NCI-H1930 (cell line): ENCODE measurements around the gene RELA.
"Not testable (repeated sequence)": the region's sequence is repeated elsewhere in the genome, so short reads cannot be mapped to it uniquely, and the experiment has no call there.

ENCODE experiments used
- DNase-seq, 2 experiments: peaks; one replicate each; lab custom pipeline; 2025; lab: John Stamatoyannopoulos, UW

The RELA gene

DNA sequence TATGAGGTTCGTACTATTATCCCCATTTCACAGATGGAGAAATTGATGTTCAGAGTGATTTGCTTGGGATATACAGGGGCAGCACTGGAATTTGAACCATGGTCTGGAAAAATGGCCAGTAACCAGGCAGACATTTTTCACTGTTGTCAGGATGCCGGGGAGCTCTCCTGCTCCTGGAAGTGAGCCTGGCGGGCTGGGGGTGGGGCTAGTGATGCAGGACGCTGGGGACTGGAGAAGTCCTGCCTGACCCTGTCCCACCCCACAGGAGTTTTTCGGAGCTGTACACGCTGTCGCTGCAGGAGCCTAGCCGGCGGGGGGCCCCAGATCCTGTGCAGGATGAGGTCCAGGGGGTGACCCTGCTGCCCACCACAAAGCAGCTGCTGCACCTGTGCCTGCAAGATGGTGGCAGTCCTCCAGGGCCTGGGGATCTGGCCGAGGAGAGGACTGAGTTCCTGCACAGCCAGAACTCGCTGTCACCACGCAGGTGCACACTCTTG lies 13.7 kb downstream of the RELA start:
- no peak for DNase-seq

DNA sequence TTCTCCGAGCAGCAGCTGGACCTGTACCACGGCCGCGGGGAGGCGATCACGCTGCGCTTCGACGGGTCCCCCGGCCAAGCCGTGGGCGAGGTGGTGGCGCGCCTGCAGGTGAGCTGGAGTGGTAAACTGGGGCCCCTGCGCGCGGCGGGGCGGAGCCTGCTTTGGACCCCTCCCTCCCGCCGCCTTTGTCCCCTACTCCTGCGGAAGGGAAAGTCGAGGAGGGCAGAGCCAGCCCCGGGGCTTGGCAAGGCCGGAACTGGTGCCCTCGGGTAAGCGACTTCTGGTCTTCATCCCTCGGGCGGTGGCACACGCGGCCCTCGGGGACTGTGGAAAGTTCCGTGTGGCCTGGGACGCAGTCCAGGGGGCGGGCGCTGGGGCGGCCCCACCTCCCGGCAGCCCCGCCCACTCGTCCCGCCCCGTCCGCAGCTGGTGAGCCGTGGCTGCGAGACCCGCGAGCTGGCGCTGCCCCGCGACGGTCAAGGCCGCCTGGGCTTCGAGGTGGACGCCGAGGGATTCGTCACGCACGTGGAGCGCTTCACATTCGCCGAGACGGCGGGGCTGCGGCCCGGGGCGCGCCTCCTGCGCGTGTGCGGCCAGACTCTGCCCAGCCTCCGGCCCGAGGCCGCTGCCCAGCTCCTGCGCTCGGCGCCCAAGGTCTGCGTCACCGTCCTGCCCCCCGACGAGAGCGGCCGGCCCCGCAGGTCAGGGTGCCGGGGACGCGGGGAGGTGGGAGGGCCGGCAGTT lies 15.6 kb downstream of the RELA start:
- peak; percentile 40 to 65 for DNase-seq

DNA sequence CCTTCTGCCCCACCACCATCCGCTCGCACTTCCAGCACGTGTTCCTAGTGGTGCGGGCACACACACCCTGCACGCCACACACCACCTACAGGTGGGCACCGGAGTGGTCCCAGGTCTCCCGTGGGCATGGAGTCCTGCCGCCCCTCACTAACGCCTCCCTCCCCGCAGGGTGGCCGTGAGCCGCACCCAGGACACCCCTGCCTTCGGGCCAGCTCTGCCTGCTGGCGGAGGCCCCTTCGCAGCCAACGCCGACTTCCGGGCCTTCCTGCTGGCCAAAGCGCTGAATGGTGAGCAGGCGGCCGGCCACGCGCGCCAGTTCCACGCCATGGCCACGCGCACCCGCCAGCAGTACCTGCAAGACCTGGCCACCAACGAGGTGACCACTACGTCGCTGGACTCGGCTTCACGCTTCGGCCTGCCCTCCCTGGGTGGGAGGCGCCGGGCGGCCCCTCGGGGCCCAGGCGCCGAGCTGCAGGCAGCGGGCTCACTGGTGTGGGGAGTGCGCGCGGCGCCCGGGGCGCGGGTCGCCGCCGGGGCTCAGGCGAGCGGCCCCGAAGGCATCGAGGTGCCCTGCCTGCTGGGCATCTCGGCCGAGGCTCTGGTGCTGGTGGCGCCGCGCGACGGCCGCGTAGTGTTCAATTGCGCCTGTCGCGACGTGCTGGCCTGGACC lies 16.3 kb downstream of the RELA start:
- no peak for DNase-seq

DNA sequence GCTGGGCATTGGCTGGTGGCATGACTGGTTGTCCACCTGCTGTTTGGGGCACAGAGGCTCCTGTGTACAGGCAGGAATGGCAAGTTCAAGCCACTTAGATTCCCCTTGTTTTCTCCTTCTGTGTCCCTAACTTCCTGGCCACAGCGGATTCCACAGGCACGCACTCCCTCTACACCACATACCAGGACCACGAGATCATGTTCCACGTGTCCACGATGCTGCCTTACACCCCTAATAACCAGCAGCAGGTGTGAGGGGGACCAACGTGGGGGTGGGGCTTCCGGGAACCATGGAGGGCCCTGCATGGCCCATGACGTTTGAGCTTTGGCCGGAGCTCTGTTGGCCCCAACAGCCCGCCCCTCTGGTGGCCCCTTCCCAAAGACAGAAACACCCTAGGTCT lies 17.0 kb downstream of the RELA start:
- DNase-seq, result no peak

DNA sequence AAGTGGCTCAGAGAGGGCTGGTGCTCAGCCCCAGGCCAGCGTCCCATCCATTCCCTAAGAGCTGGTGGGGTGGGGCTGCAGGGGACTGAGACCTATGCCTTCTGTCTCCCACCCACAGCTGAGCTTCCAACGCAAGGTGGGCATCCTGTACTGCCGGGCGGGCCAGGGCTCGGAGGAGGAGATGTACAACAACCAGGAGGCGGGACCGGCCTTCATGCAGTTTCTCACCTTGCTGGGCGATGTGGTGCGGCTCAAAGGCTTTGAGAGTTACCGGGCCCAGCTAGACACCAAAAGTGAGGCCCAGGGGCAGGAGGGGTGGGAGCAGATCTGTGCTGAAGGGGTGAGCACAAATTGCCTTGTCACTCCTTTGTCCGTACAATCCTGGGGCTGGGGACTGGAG lies 17.9 kb downstream of the RELA start:
- no peak for DNase-seq

DNA sequence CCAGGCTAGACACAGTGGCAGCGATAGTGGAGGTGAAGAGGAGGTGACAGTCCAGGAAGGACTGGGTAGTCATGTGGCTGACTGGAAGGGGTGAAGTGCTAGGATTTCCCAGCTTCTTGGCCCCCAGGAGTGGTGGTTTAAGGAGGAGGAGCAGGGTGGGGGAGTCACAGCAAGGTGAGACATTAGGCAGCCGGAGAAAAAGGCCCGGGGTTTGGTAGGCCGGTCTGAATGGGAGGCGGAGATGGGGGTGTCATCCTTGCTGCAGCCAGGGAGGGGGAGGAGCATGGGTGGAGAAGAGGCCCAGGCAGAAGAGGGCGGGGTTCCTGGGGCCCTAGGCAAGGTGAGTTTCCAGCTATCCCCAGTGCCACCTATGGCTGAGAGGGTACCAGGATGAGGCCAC lies 18.7 kb downstream of the RELA start:
- no peak for DNase-seq

DNA sequence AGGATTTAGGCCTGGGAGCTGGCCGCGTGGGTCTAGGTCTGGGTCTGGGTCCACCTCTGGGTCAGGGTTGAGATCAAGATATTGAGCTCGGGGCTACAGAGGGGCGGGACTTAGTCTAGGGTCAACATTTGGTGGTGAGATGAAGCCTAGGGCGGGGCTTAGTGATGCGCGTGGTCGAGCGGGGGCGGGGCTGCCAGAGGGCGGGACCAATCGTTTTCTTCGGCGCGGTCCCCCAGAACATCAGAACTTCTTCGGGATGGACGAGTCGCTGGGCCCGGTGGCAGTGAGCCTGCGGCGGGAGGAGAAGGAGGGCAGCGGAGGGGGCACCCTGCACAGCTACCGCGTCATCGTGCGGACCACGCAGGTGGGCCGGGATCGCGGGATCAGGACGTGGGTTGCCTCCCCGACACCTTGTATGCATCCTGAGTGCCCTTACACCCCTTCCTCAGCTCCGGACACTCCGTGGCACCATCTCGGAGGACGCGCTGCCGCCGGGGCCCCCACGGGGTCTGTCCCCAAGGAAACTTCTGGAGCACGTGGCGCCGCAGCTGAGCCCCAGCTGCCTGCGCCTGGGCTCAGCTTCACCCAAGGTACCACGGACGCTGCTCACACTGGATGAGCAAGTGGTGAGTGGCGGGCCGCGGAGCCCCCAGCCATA lies 20.6 kb downstream of the RELA start:
- DNase-seq, result no peak

DNA sequence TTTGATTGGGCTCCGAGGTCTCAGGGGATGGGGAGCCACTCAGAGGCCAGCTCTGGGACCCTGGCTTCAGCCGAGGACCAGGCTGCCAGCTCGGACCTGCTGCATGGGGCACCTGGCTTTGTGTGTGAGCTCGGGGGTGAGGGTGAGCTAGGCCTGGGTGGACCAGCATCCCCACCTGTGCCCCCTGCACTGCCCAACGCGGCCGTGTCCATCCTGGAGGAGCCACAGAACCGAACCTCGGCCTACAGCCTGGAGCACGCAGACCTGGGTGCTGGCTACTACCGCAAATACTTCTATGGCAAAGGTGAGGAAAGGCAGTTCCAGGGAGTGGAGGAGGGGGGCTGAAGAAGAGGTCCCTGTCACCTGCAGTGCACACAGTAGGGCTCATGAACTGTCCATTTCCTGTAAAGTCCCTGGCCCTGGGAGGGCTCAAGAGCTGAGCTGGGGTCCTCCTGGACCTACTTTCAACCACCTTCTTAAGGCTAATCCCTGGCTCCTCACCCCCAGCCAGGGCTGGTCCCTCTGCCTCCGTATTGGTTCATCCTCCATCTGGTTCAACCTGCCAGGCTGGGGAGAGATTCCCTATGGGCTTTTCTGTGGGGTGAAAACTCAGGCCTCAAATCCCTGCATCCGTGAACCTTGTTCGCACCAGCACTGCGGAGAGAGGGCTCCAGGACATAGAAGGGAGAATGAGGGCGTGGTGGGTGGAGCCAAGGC lies 21.3 kb downstream of the RELA start:
- DNase-seq, result no peak

DNA sequence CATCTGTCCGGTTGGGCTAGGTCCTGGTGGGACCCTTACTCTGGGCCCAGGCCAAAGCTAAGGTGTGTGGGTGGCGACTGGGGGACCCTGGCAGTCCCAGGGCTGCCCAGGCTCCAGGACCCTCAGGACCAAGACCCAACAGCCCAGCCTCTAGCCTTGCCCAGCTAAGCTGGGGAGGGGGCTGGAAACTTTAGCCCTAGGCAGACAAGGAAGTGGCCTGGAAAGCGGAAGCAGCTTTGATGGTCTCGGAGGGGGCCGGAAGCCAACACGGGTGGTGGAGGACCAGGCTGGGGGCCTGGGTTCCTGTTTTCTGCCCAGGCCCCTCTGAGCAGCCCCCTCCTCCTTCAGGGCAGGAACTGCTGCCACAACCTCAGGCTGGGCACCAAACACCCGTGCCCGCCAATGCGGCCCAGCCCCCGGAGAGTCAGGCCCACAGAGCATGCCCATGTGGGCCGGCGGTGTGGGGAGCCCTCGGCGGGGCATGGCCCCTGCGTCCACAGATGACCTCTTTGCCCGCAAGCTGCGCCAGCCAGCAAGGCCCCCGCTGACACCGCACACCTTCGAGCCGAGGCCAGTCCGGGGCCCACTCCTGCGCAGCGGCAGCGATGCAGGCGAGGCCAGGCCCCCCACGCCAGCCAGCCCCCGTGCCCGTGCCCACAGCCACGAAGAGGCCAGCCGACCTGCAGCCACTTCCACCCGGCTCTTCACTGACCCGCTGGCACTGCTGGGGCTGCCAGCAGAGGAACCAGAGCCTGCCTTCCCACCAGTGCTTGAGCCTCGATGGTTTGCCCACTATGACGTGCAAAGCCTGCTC lies 22.0 kb downstream of the RELA start:
- no peak for DNase-seq

DNA sequence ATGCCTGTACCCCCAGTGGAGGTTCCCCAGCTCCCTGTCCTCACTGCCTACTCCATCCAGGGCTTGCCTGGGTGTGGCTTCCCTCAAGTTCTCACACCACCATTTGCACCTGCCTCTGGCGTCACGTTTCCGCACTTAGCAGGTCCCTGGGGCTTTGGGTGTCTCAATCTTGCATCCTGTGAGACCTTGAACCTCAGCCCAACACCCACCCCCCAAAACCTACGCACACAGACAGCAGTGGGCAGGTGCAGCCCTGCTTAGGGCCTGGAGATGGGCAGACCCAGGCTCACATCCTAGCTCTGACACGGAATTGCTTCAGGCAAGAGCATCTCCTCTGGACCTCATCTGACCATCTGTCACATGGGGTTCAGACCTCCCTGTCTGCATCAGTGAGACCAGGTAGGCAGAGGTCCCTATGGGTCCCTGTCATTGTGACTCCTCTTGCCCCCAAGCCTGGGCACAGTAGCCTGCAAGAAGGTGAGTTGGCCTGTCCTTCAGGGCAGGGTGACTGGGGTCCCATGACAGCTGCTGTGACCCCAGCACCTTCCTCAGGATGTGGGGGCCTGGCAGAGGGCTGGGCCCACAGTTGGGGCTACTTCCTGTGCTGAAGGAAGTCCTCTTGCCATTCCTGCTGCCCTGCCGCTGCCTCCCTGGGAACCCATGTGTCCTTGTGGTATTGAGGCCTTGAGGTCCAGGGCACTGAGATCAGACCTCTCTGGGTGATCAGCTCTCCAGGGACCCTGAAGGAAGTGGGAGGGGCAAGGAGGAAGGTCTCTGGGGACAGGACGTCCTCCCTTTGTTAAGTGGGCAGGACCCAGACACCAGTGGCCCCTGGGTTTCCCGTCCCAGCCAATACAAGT lies 22.9 kb downstream of the RELA start:
- no peak for DNase-seq

DNA sequence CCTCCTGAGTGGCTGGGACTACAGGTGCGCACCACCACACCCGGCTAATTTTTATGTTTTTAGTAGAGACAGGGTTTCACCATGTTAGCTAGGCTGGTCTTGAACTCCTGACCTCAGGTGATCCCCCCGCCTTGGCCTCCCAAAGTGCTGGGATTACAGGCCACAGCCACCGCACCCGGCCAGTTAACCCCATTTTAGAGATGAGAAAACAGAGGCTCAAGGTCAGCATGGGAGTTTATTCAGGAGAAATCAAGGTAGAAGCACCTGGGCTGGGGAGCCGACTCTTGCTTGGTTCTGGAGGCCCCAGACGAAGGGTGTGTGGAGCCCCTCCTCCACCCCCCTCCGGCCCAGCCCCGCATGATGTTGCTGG lies 23.5 kb downstream of the RELA start:
- DNase-seq, result not testable (repeated sequence)

DNA sequence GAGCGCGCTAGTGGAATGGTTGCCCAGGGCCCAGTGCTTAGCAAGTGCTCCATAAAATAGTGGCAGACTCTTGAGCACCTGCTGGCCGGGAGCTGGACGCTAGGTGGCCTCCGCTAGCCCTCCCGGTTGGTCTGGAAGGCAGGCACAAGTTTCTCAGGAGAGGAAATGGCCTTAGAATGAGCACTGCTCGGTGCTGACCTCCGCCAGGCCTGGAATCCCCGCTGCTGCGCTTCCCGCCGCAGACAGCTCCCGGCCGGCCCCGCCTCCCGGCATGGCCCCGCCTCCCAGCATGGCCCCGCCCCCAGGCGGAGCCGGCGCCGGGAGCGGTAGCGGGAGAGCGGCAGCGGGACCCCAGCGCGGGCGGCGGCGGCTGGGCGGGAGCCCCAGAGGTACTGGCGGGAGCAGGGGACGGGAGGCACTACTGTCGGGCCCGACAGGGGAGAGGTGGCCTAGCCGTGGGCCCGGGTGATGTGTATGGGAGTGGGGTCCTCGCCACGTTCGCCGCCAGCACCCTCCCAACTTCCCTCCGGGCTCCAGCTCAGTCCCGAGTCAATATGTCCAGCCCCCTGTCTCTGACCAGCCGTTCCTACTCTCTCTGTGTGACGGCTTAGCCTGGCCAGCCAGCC lies 24.8 kb downstream of the RELA start, which contains the start of gene SIPA1:
Gene SIPA1 (plus strand): TSS at position 308 of the 626 bp plus-strand sequence. CDS start 2,821 bp downstream, outside the sequence.
- DNase-seq, result peak; percentile 50 to 69

DNA sequence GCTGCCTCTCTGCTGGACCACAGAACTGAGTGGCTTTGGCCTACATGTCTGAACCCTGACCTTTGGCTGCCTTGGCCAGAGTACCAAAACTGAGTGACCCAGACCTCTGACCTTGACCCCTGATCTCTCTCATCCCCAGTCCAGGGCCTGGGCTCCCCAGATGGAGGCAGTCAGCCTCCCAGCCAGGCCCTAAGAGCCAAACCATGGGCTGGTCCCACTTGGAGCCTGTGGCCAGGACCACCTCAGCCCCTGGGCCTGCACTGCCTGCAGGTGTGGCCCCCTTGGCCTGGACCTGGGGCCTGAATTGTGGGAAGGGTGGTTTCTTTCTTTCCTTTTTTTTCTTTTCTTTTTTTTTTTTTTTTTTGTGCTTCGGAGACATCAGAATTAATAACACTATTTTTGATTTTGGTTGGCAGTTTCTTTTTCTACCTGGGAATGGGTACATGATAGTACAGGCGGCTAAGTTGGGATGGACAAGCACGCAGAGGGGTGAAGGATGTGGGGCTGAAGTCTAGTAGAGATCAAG lies 25.6 kb downstream of the RELA start:
- DNase-seq, result no peak

DNA sequence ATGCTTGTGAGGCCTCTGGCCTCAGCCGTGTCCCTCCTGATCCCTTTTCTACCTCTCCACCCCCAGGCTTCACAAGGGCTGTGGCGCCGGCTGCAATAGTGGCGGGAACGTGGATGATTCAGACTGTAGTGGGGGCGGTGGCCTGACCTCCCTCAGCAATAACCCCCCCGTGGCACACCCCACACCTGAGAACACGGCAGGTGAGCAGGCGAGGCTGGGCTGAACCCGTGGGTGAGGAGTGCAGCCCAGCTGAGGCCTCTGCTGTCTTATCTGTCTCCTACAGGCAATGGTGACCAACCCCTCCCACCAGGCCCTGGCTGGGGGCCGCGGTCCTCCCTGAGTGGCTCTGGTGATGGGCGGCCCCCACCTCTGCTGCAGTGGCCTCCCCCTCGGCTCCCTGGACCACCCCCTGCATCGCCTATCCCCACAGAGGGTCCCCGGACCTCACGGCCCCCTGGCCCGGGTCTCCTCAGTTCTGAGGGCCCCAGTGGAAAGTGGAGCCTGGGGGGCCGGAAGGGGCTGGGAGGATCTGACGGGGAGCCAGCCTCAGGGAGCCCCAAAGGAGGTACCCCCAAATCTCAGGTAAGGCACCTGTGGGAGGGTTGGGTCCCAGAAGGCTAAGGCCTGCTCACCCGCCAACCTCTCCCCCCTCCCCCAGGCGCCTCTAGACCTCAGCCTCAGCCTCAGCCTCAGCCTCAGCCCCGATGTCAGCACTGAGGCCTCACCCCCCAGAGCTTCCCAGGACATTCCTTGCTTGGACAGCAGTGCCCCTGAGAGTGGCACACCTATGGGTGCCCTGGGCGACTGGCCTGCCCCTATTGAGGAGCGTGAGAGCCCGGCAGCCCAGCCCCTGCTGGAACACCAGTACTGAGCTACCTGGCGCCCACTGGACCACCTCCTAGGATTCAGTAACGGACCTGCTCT lies 26.3 kb downstream of the RELA start:
- DNase-seq, result no peak

DNA sequence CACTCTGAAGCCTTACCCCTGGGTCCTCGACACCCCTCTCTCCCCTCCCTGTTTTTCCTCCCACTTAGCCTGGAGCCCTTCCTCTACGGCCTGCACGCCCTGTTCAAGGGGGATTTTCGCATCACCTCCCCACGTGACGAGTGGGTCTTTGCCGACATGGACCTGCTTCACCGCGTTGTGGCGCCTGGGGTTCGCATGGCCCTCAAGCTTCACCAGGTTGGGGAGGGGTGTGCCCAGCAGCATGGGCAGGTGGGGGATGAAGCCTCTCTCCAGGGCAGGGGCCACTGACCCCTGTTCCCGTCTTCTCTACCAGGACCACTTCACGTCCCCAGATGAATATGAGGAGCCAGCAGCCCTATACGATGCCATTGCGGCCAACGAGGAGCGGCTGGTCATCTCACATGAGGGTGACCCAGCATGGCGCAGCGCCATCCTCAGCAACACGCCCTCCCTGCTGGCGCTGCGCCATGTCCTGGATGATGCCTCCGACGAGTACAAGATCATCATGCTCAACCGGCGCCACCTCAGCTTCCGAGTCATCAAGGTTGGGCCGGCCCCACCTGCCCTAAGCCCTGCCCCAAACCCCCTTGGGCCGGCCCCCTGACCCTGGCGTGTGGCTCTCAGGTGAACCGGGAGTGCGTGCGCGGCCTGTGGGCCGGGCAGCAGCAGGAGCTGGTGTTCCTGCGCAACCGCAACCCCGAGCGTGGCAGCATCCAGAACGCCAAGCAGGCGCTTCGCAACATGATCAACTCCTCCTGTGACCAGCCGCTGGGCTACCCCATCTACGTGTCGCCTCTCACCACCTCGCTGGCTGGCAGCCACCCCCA lies 27.6 kb downstream of the RELA start:
- DNase-seq, result no peak

DNA sequence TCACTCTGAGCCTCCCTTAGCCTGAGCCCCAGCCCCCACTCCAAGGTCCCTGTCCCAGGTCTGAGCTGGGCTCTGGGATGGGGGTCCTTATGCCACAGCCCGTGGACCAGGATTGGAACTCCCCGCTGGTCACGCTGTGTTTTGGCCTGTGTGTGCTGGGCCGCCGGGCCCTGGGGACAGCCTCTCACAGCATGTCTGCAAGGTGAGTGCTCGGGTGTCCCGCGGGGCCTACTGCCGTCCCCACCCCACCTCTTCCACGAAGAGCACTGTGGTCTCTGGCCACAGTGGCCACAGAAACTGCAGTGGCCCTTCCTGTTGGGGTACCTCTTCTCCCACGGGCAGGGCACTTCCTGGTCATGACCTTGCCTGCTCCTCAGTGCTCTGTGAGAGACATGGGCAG lies 28.3 kb downstream of the RELA start:
- DNase-seq, result no peak

DNA sequence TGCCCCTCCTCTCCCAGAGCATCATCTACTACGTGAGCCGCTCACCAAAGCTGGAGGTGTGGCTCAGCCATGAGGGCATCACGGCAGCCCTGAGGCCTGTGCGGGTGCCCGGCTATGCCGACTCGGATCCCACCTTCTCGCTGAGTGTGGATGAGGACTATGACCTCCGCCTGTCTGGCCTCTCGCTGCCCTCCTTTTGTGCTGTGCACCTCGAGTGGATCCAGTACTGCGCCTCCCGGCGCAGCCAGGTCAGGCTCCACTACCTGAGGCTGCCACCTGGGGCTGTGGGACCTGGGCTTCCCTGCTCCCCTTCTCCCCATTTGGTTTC lies 28.6 kb downstream of the RELA start:
- DNase-seq, result no peak
